Measurements from ENCODE around the gene OSBPL3.

GRCh38 chr7:24834128-24834798, 145.7 kb downstream of the OSBPL3 start:
- TF ChIP-seq EP300 (IDR thresholded peaks at IDR 0.05) = no peak
- TF ChIP-seq, protein P1, sequence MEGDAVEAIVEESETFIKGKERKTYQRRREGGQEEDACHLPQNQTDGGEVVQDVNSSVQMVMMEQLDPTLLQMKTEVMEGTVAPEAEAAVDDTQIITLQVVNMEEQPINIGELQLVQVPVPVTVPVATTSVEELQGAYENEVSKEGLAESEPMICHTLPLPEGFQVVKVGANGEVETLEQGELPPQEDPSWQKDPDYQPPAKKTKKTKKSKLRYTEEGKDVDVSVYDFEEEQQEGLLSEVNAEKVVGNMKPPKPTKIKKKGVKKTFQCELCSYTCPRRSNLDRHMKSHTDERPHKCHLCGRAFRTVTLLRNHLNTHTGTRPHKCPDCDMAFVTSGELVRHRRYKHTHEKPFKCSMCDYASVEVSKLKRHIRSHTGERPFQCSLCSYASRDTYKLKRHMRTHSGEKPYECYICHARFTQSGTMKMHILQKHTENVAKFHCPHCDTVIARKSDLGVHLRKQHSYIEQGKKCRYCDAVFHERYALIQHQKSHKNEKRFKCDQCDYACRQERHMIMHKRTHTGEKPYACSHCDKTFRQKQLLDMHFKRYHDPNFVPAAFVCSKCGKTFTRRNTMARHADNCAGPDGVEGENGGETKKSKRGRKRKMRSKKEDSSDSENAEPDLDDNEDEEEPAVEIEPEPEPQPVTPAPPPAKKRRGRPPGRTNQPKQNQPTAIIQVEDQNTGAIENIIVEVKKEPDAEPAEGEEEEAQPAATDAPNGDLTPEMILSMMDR (IDR thresholded peaks at IDR 0.05) = no peak
- no peak for TF ChIP-seq POLR2A (IDR thresholded peaks at IDR 0.05)
- TF ChIP-seq POLR2AphosphoS5 (IDR thresholded peaks at IDR 0.05) = no peak

Measured in gastroesophageal sphincter (tissue), 3 donors.